A549 (cell line): ENCODE data around the gene SYDE1. TPM values are rescaled to one million over a fixed set of nuclear protein-coding genes. Genes with fewer than 3 reads are reported as not detected.

ENCODE experiments used
- ATAC-seq, 2 experiments: fragments of 200-7000 bp in 1 of 2; fragments of >200 bp in 1 of 2; cut with Nextera tagmentation in 1 of 2; cut with Tn5 transposase in 1 of 2; 3 replicates each; pipeline versions ENCODE4 v1.8.0 to v1.9.1; 2018 to 2020; ENCODE audit warnings: mild to moderate bottlenecking in 1 of 2, moderate library complexity in 1 of 2
- CTCF ChIA-PET: fragments of 300-600 bp; sonication (Branson Sonifier 250); formaldehyde crosslinking; extraction: SDS; loops from one replicate; lab custom pipeline; 2021; ENCODE audit warnings: antibody characterized with exemption, inconsistent platforms; lab: Yijun Ruan, JAX
- POLR2A ChIA-PET: fragments of 350-600 bp; formaldehyde crosslinking; extraction: SDS; loops from one replicate; lab custom pipeline; 2021; ENCODE audit warnings: antibody characterized with exemption, inconsistent platforms; lab: Yijun Ruan, JAX
- DNase-seq, 2 experiments: peaks; one replicate each; pipeline versions ENCODE4 v3.0.0 to v3.0.0-alpha.2; 2011 to 2016; ENCODE audit warnings: low read depth in 1 of 2, low spot score in 1 of 2
- FAIRE-seq: peaks from 2 replicates; lab custom pipeline; 2011; peaks lifted over from hg19 to GRCh38; lab: Jason Lieb, UNC
- H3K27ac ChIP-seq, 2 experiments: fragments of >200 bp; sonication (Bioruptor Twin); formaldehyde crosslinking; 3 replicates each; pipeline ENCODE4 v1.5.1; 2016 to 2017
- H3K4me1 ChIP-seq: fragments of >200 bp; sonication (Bioruptor Twin); formaldehyde crosslinking; 3 replicates; pipeline ENCODE4 v1.6.1; 2016
- H3K4me2 ChIP-seq: fragments of >200 bp; sonication (Bioruptor Twin); formaldehyde crosslinking; 3 replicates; pipeline ENCODE4 v1.6.1; 2016
- H3K4me3 ChIP-seq: fragments of >200 bp; sonication (Bioruptor Twin); formaldehyde crosslinking; 3 replicates; pipeline ENCODE4 v1.5.1; 2016
- H3K9me3 ChIP-seq: fragments of >200 bp; sonication (Bioruptor Twin); formaldehyde crosslinking; 3 replicates; pipeline ENCODE4 v1.6.1; 2016
- ATOH8 ChIP-seq: fragments of 250-450 bp; sonication (Bioruptor Pico); IDR thresholded peaks from 2 replicates; pipeline ENCODE4 v1.5.0; 2020; ENCODE audit warnings: low read depth, mild to moderate bottlenecking, moderate library complexity
- CBX2 ChIP-seq: fragments of 200-600 bp; sonication (generic); IDR thresholded peaks from 2 replicates; pipeline ENCODE4 v1.6.1; 2016; ENCODE audit warnings: low read depth, mild to moderate bottlenecking, borderline replicate concordance
- CBX8 ChIP-seq: fragments of 200-600 bp; sonication (generic); IDR thresholded peaks from 2 replicates; pipeline ENCODE4 v1.6.1; 2016
- CTCF ChIP-seq: fragments of >200 bp; sonication (Bioruptor Twin); formaldehyde crosslinking; IDR thresholded peaks from 3 replicates; pipeline ENCODE4 v1.5.1; 2016
- E2F6 ChIP-seq: IDR thresholded peaks from 2 replicates; pipeline ENCODE4 v1.6.1; 2012; ENCODE audit warnings: low read depth, borderline replicate concordance
- EP300 ChIP-seq, 2 experiments: fragments of >200 bp; sonication (Bioruptor Twin); formaldehyde crosslinking; IDR thresholded peaks; 2 replicates in 1 of 2; 3 replicates in 1 of 2; pipeline ENCODE4 v1.6.1; 2016 to 2017
- ESRRA ChIP-seq: fragments of 150-350 bp; IDR thresholded peaks from 2 replicates; pipeline ENCODE4 v1.6.1; 2014; ENCODE audit warnings: mild to moderate bottlenecking, low read length, borderline replicate concordance
- HDAC2 ChIP-seq: fragments of 200-600 bp; sonication (generic); IDR thresholded peaks from 2 replicates; pipeline ENCODE4 v1.6.1; 2016
- HMGXB4 ChIP-seq: fragments of 250-450 bp; sonication (Bioruptor Pico); IDR thresholded peaks from 2 replicates; pipeline ENCODE4 v1.5.0; 2021; ENCODE audit warnings: mild to moderate bottlenecking, moderate library complexity, borderline replicate concordance
- HOXA7 ChIP-seq: fragments of 250-450 bp; sonication (Bioruptor Pico); IDR thresholded peaks from 2 replicates; pipeline ENCODE4 v1.5.0; 2020; ENCODE audit warnings: mild to moderate bottlenecking, moderate library complexity
- JUNB ChIP-seq: fragments of >200 bp; sonication (Bioruptor Twin); formaldehyde crosslinking; IDR thresholded peaks from 2 replicates; pipeline ENCODE4 v1.6.1; 2016
- NFE2L2 ChIP-seq: fragments of 150-350 bp; conservative IDR thresholded peaks from 2 replicates; pipeline ENCODE4 v1.6.1; 2014; ENCODE audit warnings: low read length
- NR3C1 ChIP-seq: fragments of >200 bp; sonication (Bioruptor Twin); formaldehyde crosslinking; IDR thresholded peaks from 3 replicates; pipeline ENCODE4 v1.6.1; 2017
- PHF8 ChIP-seq: fragments of 200-600 bp; sonication (generic); IDR thresholded peaks from 2 replicates; pipeline ENCODE4 v1.6.1; 2016; ENCODE audit warnings: low read depth, mild to moderate bottlenecking, antibody characterized with exemption, moderate library complexity, borderline replicate concordance
- REST ChIP-seq: fragments of 200-600 bp; sonication (generic); IDR thresholded peaks from 2 replicates; pipeline ENCODE4 v1.6.1; 2016; ENCODE audit warnings: antibody characterized with exemption, mild to moderate bottlenecking, moderate library complexity
- SMC3 ChIP-seq: fragments of >200 bp; sonication (Bioruptor Twin); formaldehyde crosslinking; IDR thresholded peaks from 3 replicates; pipeline ENCODE4 v1.6.1; 2018; ENCODE audit warnings: inconsistent platforms
- SREBF2 ChIP-seq: fragments of 450-650 bp; IDR thresholded peaks from 2 replicates; pipeline ENCODE4 v1.6.1; 2014; ENCODE audit warnings: mild to moderate bottlenecking, moderate library complexity
- ZFP36 ChIP-seq: fragments of 450-650 bp; IDR thresholded peaks from 2 replicates; pipeline ENCODE4 v1.6.1; 2014; ENCODE audit warnings: borderline replicate concordance; ENCODE audit not compliant: partially characterized antibody
- ZSCAN20 ChIP-seq: fragments of 250-450 bp; sonication (Bioruptor Pico); IDR thresholded peaks from 2 replicates; pipeline ENCODE4 v1.8.0; 2022; ENCODE audit warnings: mild to moderate bottlenecking, moderate library complexity
- WGBS: methylation state at CpG from one replicate; pipeline ENCODE4 v1.1.6; 2017; ENCODE audit errors: missing lambda C conversion rate; 5-methylcytosine and 5-hydroxymethylcytosine counted together
- polyA plus RNA-seq, 4 experiments: library from polyadenylated mRNA; depleted of rRNA in 3 of 4; stranded (reverse); fragments of >200 nt; fragmentation: RNase III in 1 of 4; extraction: RNeasy Plus Mini Kit Qiagen cat#74134 plus additional on column Dnase treatment in 1 of 4; gene quantifications; 2 replicates in 3 of 4; 3 replicates in 1 of 4; pipeline ENCODE4 v1.2.3, GENCODE V29; 2011 to 2017
- TF ChIP-seq, protein P1 (sequence below): fragments of 150-350 bp; IDR thresholded peaks from 2 replicates; pipeline ENCODE4 v1.6.1; 2014; ENCODE audit warnings: low read depth, mild to moderate bottlenecking, low read length
- TF ChIP-seq, protein P2 (sequence below): fragments of 450-650 bp; IDR thresholded peaks from 2 replicates; pipeline ENCODE4 v1.6.1; 2014; ENCODE audit warnings: antibody characterized with exemption

SYDE1 gene
- polyA plus RNA-seq, 2 of the 4 experiments (the other 2 are of a cell fraction): 5.5 to 8.8 TPM

DNA sequence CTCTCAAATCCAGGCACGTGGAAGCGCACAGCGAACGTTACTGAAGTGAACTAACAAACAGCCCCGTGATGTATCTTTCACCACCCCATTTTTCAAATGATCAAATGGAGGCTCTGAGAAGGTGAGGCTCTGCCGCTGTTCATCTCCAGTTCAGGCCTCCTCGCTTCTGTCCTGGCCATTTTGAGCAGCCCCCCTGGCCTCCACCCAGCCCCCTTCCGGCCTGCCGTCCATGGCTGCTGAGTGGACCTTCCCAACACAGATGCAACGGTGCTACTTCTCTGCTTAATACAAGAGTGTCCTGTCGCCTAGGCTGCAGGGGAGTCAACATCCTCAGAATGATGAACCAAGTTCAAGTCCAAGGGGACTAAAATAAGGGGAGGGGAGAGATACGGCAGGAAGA is 9.7 kb downstream of the SYDE1 start (continued):
- TF ChIP-seq REST (no peak), NR3C1 (no peak), SMC3 (no peak), HOXA7 (no peak), NFE2L2 (no peak), ESRRA (no peak), CBX8 (no peak), SREBF2 (no peak)
- TF ChIP-seq, protein P1, sequence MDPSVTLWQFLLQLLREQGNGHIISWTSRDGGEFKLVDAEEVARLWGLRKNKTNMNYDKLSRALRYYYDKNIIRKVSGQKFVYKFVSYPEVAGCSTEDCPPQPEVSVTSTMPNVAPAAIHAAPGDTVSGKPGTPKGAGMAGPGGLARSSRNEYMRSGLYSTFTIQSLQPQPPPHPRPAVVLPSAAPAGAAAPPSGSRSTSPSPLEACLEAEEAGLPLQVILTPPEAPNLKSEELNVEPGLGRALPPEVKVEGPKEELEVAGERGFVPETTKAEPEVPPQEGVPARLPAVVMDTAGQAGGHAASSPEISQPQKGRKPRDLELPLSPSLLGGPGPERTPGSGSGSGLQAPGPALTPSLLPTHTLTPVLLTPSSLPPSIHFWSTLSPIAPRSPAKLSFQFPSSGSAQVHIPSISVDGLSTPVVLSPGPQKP: no peak
- TF ChIP-seq, all 56 proteins: peak for 0

- H3K9me3 ChIP-seq: no peaks in the 10 kb centered on the region
- TF ChIP-seq, protein P1: no peak
- TF ChIP-seq EP300 (IDR thresholded peaks at IDR 0.05): no peak
- no peak for TF ChIP-seq CTCF
- no peak for TF ChIP-seq CBX2
- TF ChIP-seq NFE2L2: no peak
- no peak for TF ChIP-seq JUNB
- WGBS: 100% methylated on average over 1 of the region's 2 CpGs
- POLR2A ChIA-PET: no interaction called here
- CTCF ChIA-PET: interaction anchor here (1.5 kb wide), 1 partner anchor 17 kb away, joined by 4 read pairs; no protein-coding TSS in a partner anchor
- no peak overlapping the region for H3K27ac ChIP-seq
- no peak overlapping the region for H3K4me2 ChIP-seq
- ATAC-seq (no peak), FAIRE-seq (no peak), DNase-seq (no peak)
- H3K4me3 ChIP-seq: no peak overlapping the region
- no peaks in the 10 kb centered on the region for H3K4me1 ChIP-seq
These were observed 11.0 kb downstream of the SYDE1 start for GRCh38 chr19:15118248-15118647.

DNA sequence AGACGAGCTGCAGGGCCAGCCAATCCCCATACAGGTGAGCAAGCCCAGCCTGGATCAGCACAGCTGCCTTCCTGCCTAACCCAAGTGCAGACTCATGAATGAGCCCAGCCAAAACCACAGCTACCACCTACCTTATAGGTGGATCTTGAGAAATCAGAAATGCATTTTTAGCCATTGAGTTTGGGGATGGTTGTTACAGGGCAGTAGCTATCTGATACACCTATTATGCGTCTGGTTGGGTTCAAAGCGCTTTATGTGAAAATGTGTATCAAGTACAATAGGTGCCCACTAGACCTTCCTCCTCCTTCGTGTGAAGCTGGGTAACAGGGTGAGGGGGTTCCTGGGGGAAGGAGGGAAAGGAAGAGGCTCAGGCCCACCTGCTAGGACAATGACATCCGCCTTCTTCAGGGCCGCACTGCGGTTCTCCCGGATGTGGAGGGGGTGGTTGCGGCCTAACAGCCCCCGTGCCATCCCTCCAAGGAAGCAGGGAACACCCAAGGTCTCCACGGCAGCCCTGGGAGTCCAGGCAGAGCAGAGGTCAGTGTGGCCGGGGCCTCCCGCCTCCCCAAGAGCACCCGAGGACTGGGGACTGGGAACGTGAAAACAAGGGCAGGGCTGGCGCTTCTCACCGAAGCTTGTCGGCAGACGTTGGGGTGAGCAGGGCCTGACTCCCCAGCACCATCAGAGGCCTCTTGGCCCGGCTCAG is 11.7 kb downstream of the SYDE1 start:
- Histone ChIP-seq H3K4me2 (no peak overlapping the region), H3K9me3 (no peaks in the 10 kb centered on the region), H3K27ac (no peak overlapping the region), H3K4me3 (no peak overlapping the region), H3K4me1 (no peaks in the 10 kb centered on the region)
- ATAC-seq (no peak), FAIRE-seq (no peak), DNase-seq (no peak)
- CTCF ChIA-PET: interaction anchor here (1.5 kb wide), 1 partner anchor 18 kb away, joined by 4 read pairs; no protein-coding TSS in a partner anchor
- WGBS: 91% methylated on average over 11 of the region's 20 CpGs
- POLR2A ChIA-PET: no interaction called here
- TF ChIP-seq EP300 (IDR thresholded peaks at IDR 0.05) (no peak), PHF8 (no peak), ATOH8 (CRISPR knock-in tag) (no peak), SMC3 (no peak), ZFP36 (no peak), HDAC2 (no peak), HOXA7 (no peak), HMGXB4 (CRISPR knock-in tag) (no peak), E2F6 (no peak), ZSCAN20 (no peak)
- TF ChIP-seq, protein P2, sequence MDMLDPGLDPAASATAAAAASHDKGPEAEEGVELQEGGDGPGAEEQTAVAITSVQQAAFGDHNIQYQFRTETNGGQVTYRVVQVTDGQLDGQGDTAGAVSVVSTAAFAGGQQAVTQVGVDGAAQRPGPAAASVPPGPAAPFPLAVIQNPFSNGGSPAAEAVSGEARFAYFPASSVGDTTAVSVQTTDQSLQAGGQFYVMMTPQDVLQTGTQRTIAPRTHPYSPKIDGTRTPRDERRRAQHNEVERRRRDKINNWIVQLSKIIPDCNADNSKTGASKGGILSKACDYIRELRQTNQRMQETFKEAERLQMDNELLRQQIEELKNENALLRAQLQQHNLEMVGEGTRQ: no peak
